Activated CD4-positive, alpha-beta T cell treated with anti-CD3 and anti-CD28 coated beads, Interleukin-2, amount 50 U/mL, for 16 hours (primary cell): Measurements from ENCODE around the gene TSNAX.
"Not testable (repeated sequence)": the region's sequence is repeated elsewhere in the genome, so short reads cannot be mapped to it uniquely, and the experiment has no call there.

Experiments
- DNase-seq: peaks from one replicate; pipeline ENCODE4 v3.0.0-alpha.2; 2020

The TSNAX gene

DNA sequence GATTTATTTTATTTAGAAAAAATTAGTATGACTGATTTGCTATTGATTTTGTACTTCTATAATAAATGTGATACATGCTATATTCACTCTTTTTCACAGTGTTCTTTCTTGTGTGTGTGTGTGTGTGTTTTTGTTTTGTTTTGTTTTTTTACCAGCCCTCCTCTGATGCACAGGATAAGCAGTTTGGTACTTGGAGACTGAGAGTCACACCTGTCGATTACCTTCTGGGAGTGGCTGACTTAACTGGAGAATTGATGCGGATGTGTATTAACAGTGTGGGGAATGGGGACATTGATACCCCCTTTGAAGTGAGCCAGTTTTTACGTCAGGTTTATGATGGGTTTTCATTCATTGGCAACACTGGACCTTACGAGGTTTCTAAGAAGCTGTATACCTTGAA, 35.9 kb downstream of the TSNAX start:
- no peak for DNase-seq

- DNase-seq = no peak
Observed at GRCh38 chr1:231566496-231566895, 38.0 kb downstream of the TSNAX start.

GRCh38 chr1:231570262-231570661, 41.8 kb downstream of the TSNAX start:
- not testable (repeated sequence) for DNase-seq

DNA sequence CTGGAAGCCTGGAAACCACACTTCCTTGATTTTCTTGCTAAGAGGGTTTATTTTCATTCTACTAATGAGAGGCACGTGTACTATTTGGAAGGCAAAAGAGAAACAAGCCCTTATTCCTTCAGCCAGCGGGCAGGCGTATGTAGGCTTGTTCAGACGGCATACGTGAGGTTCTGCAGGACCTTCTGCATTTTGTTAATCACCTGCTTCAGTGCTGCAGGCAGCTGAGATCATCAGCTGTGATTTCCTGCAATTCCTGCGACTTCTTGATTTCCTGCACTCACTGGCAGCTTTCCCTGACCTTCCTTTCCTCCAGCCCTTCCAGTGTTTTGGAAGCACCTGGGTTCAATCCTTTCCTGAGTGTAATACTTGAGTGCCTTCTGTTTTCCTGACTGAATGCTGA, 43.4 kb downstream of the TSNAX start:
- no peak for DNase-seq

- DNase-seq = no peak
Observed at GRCh38 chr1:231575472-231575871, 47.0 kb downstream of the TSNAX start.

DNA sequence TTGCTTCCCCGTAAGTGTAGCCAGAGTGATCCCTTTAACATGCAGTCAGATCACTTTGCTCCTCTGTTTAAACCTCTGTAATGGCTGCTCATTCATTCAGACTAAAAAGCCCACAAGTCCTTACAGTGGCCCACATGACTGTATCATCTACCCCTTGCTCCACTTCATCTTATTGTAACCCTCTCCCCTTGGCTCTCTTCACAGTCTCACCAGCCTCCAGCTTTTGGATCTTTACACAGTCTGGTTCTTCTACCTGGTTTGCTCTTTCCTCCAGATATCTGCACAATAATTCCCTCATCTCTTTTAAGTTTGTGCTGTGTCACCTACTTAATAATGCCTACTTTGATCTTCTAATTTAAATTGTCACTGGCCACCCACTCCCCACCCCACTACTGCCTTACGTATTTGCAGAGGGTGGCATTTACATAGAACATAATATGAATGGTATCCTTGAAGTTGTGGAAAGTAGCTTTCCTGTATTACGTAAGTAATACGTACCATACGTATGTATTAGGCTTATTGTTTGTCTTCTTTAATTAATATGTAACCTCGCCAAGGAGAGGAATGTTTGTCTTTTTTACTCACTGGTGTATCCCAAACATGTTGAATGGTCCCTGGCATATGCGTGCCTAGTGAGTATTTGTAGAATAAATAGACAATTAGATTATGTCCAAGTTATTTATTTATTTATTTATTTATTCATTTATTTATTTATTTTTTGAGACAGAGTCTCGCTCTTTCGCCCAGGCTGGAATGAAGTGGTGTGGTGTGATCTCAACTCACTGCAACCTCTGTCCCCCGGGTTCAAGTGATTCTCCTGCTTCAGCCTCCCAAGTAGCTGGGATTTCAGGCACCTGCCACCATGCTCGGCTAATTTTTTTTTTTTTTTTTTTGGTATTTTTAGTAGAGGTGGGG, 48.6 kb downstream of the TSNAX start:
- DNase-seq = no peak

DNA sequence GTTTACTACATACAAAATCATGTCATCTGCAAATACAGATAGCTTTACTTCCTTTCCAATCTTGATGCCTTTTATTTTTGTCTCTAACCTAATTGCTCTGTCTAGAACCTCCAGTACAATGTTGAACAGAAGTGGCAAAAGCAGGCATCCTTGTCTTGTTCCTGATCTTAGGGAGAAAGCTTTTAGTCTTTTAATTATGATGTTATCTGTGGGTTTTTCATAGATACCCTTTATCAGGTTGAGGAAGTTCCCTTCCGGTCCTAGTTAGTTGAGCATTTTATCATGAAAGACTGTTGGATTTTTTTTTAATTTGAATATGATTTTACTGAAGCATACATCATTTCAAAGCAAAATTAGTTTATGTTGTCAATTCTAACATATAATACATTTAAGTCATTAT, 52.4 kb downstream of the TSNAX start:
- DNase-seq = no peak

GRCh38 chr1:231581859-231582258, 53.4 kb downstream of the TSNAX start:
- no peak for DNase-seq

DNA sequence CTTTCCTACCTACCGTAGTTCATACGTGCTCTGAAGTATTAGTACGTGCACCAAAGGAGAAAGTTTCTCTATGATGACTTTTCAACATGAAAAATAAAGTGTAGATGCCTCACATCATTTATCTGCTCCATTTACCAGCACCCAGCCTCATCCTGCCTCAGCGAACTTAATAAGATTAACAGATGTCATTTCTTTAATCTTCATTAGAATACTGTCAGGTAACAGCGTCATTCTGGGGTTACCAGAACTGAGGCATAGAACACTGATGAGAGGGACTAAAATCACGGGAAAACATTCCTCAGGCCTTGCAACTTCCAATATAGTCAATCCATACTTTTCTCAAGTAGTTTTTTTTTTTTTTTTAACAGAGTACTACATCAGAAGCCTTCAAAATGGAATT, 54.9 kb downstream of the TSNAX start:
- no peak for DNase-seq

- peak; percentile 24 for DNase-seq
Observed at GRCh38 chr1:231584117-231584516, 55.6 kb downstream of the TSNAX start.

- DNase-seq = no peak
Observed at GRCh38 chr1:231584921-231585320, 56.5 kb downstream of the TSNAX start.

GRCh38 chr1:231590453-231591198, 62.2 kb downstream of the TSNAX start:
- peak; percentile 59 for DNase-seq

GRCh38 chr1:231591466-231591865, 63.0 kb downstream of the TSNAX start:
- no peak for DNase-seq

DNA sequence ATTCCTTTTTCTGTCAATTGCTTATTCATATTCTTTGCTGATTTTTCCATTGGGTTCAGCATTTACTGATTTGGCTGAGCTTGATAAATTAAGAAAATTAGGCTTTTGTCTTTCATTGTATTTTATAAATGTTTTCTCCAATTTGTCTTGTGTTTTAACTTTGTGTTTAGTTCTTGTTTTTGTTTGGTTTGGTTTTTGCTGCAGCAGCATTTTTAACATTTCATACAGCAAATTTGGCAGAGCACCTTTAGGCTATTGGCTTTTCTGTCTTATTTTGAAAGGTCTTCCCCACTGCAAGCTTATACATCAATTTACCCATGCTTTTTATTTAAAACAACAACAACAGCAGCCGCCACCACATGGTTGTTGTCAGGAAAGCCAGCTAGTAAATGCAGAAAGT, 64.3 kb downstream of the TSNAX start:
- no peak for DNase-seq

- DNase-seq = not testable (repeated sequence)
Observed at GRCh38 chr1:231593264-231593663, 64.8 kb downstream of the TSNAX start.

DNA sequence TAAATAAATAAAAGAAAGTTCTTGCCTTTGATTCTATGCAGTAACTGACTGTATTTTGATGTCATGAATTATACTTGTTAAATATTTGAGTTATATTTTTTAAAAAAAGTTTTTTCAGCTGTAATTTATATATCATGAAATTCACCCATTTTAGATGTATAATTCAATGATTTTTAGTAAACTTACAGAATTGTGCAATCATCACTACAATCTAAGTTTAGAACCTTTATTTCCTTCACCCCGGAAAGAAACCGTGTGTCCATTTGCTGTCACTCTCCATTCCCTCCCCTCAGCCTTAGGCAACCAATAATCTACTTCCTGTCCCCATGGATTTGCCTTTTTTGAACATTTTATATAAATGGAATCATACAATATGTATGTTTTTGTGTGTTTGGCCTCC, 65.7 kb downstream of the TSNAX start:
- DNase-seq = no peak

GRCh38 chr1:231594749-231595148, 66.3 kb downstream of the TSNAX start:
- no peak for DNase-seq

DNA sequence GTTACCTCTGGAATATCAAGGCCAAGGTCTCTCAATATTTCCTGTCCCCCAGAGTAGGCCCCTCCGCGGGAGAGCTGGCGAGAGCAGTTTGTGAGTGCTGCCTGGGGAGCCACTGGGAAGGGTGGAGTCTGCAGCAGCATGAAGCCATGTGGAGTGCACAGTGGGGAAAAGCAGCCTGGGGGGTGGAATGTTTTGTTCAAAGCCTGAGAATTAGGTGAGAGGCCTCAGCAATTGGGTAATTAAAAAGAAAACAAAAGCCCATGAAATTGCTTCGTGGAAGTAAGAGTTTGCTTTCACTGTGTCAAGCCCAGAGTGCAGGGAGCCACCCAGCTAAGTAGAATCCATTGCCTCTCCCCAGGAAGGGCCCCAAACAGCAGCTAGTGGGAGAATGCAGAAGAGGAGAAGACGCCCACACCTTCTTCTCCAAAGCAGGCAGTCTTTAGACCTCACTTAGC, 67.9 kb downstream of the TSNAX start:
- DNase-seq = no peak

DNA sequence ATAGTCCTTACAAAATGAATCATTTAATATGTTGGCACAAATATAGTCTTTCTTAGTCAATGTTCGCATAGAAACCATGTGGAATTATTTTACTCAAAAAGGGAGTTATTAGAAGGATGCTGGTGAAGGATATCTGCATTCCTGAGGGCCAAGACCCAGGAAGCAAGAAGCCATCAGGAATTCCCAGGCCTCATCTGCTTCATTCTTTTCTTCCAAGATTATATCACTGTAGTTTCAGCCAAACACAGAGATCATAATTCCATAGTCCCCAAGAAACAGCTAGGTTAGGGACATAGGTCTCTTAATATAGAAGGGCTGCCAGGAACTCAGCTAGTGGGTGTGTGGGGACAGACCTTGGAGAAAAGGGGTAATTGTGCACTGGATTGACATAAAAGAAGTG, 69.5 kb downstream of the TSNAX start:
- DNase-seq = no peak

DNA sequence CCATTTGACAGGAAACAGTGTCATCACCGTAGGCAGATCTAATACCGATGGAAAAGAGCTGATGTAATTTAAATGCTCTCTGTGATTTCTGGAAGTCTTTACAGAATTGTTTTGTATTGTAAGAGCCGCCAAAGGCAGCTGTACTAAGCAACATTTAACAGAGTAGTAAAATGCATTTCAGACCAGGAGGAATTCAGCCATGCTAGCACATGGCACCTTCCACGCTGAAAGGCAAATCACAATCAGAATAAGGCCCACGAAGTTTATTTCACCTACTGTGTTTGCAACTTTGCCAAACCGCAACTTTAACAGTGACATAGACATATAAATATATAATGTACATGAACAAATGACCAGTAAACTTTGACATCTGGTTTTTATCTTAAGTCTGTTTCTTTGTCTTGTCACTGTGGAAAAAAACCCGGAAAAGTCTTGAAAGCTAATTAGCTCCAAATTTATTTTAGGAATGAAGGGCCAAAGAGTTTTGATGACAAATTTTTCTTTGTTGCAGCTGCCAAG, 72.0 kb downstream of the TSNAX start:
- DNase-seq = no peak

DNA sequence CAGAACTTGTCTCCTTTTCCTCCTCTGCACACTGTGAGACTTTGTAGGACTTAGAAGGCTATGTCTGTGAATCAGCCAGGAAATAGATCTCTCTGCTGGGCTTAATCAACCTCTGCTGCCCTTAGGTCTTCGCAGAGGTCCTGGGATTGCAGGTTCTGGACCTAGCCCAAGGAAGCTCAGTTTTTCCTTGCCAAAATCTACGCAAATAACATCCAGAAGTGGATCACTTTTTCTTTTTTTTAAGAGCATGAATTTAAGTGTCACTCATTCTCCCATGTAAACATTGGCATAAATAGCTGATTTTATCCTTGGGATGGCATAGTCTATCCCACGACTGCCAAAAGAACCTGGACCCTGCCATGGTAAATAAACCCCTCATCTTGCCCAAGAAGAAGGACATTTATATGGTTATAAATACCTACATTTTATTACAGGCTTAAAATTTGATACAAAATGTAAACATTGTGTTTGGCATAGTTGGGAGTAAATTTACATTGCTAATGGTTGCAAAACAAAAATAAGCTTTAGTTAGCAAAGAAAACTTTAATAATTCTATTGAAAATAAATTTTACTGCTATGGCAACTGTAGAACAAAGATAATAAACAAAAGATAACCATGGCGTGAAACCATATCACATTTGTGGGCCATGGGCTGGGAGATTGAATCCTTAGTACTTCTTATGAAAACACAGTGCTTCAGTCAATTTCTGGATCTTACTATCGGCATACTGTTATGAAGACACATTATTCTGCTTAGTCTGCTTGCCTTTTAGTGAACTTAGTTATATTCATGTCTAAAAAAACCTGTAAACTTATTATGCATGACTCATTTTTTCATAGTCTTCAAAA, 73.6 kb downstream of the TSNAX start:
- DNase-seq = no peak

DNA sequence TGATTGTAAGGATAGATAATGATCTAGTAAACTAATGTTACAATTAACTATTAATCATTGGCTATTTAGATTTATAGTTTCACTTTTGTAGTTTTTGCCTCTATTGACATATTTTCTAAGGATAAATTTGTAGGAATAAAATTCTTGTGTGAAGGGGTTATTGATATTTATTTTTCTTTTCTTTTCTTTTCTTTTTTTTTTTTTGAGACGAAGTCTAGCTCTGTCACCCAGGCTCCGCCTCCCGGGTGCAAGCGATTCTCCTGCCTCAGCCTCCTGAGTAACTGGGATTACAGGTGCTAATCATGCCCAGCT, 74.2 kb downstream of the TSNAX start:
- DNase-seq = no peak
